ENCODE results near the gene SYT10.
A peak's percentile ranks its signal among the peaks of the same experiment; 100 is the strongest.

Gene SYT10

GRCh38 chr12:33438025-33438772 lies 1.4 kb downstream of the SYT10 start:
- Histone ChIP-seq H3K27ac (ENCODE audit: low read depth, low read length) (no peak overlapping the region), H2BK5ac (ENCODE audit: low read length) (no peak overlapping the region)
- no CpG with 5 or more reads among the region's 28 CpGs for WGBS (ENCODE audit: extremely low coverage, insufficient coverage, low lambda C conversion rate)

GRCh38 chr12:33437598-33437997 lies 2.0 kb downstream of the SYT10 start:
- no CpG with 5 or more reads among the region's 7 CpGs for WGBS (ENCODE audit: extremely low coverage, insufficient coverage, low lambda C conversion rate)
- H3K79me2 ChIP-seq (ENCODE audit: control insufficient read depth, insufficient read depth, low read length): no peaks in the 10 kb centered on the region
- DNase-seq: no peak
- no peak overlapping the region for H2BK15ac ChIP-seq (replicated peaks; ENCODE audit: low read depth)
- no peak overlapping the region for H3K4me2 ChIP-seq (ENCODE audit: low read length)
- no peak overlapping the region for H3K18ac ChIP-seq (ENCODE audit: low read length)
- no peak overlapping the region for H3K4me3 ChIP-seq (ENCODE audit: low read length)
- peaks cover 17% of the 10 kb centered on the region for H3K27me3 ChIP-seq (ENCODE audit: insufficient read depth, low read length, poor library complexity)
- no peaks in the 10 kb centered on the region for H3K4me1 ChIP-seq (ENCODE audit: control insufficient read depth, low read depth, low read length)
- no peak overlapping the region for H2BK5ac ChIP-seq (ENCODE audit: low read length)
- H3K79me1 ChIP-seq (ENCODE audit: low read length): no peaks in the 10 kb centered on the region
- no peak overlapping the region for H3K56ac ChIP-seq (ENCODE audit: low read length)
- no peaks in the 10 kb centered on the region for H3K36me3 ChIP-seq (ENCODE audit: control insufficient read depth, insufficient read depth, low read length)
- H2AK5ac ChIP-seq (ENCODE audit: low read length): no peak overlapping the region
- H4K5ac ChIP-seq (ENCODE audit: low read length): no peak overlapping the region
- no peak overlapping the region for H2BK120ac ChIP-seq (ENCODE audit: low read depth, low read length)
- H3K23ac ChIP-seq (ENCODE audit: low read length): no peak overlapping the region
- H3K9ac ChIP-seq (ENCODE audit: low read length): no peak overlapping the region
- H3K27ac ChIP-seq (ENCODE audit: low read depth, low read length): no peak overlapping the region
- no peak overlapping the region for H3K4ac ChIP-seq (ENCODE audit: low read depth, low read length)
- H4K8ac ChIP-seq (ENCODE audit: low read depth, low read length): no peak overlapping the region

More at GRCh38 chr12:33438025-33438772, 1.4 kb downstream of the SYT10 start:
- H3K79me2 ChIP-seq (ENCODE audit: control insufficient read depth, insufficient read depth, low read length): no peaks in the 10 kb centered on the region
- H3K4me2 ChIP-seq (ENCODE audit: low read length): peak overlapping the region; percentile 54
- H3K56ac ChIP-seq (ENCODE audit: low read length): no peak overlapping the region
- H4K5ac ChIP-seq (ENCODE audit: low read length): no peak overlapping the region
- H3K36me3 ChIP-seq (ENCODE audit: control insufficient read depth, insufficient read depth, low read length): no peaks in the 10 kb centered on the region
- H3K79me1 ChIP-seq (ENCODE audit: low read length): no peaks in the 10 kb centered on the region
- no peak overlapping the region for H3K4ac ChIP-seq (ENCODE audit: low read depth, low read length)
- H2BK15ac ChIP-seq (replicated peaks; ENCODE audit: low read depth): no peak overlapping the region
- peaks cover 17% of the 10 kb centered on the region for H3K27me3 ChIP-seq (ENCODE audit: insufficient read depth, low read length, poor library complexity)
- H3K23ac ChIP-seq (ENCODE audit: low read length): no peak overlapping the region
- H2BK120ac ChIP-seq (ENCODE audit: low read depth, low read length): no peak overlapping the region
- no peaks in the 10 kb centered on the region for H3K4me1 ChIP-seq (ENCODE audit: control insufficient read depth, low read depth, low read length)
- H3K4me3 ChIP-seq (ENCODE audit: low read length): peak overlapping the region; percentile 14
- no peak overlapping the region for H4K8ac ChIP-seq (ENCODE audit: low read depth, low read length)
- H3K9ac ChIP-seq (ENCODE audit: low read length): peak overlapping the region; percentile 6
- DNase-seq: peak; percentile 26
- H2AK5ac ChIP-seq (ENCODE audit: low read length): no peak overlapping the region
- H3K18ac ChIP-seq (ENCODE audit: low read length): no peak overlapping the region

- Histone ChIP-seq H2BK120ac (ENCODE audit: low read depth, low read length) (no peak overlapping the region), H3K36me3 (ENCODE audit: control insufficient read depth, insufficient read depth, low read length) (no peaks in the 10 kb centered on the region), H2BK15ac (replicated peaks; ENCODE audit: low read depth) (no peak overlapping the region), H3K23ac (ENCODE audit: low read length) (no peak overlapping the region), H3K79me2 (ENCODE audit: control insufficient read depth, insufficient read depth, low read length) (no peaks in the 10 kb centered on the region), H3K79me1 (ENCODE audit: low read length) (no peaks in the 10 kb centered on the region), H3K4me3 (ENCODE audit: low read length) (no peak overlapping the region), H4K5ac (ENCODE audit: low read length) (no peak overlapping the region), H3K9ac (ENCODE audit: low read length) (no peak overlapping the region), H3K56ac (ENCODE audit: low read length) (no peak overlapping the region), H2BK5ac (ENCODE audit: low read length) (no peak overlapping the region), H3K18ac (ENCODE audit: low read length) (no peak overlapping the region), H2AK5ac (ENCODE audit: low read length) (no peak overlapping the region), H3K4me1 (ENCODE audit: control insufficient read depth, low read depth, low read length) (no peaks in the 10 kb centered on the region), H3K4ac (ENCODE audit: low read depth, low read length) (no peak overlapping the region), H3K4me2 (ENCODE audit: low read length) (no peak overlapping the region), H3K27ac (ENCODE audit: low read depth, low read length) (no peak overlapping the region), H4K8ac (ENCODE audit: low read depth, low read length) (no peak overlapping the region), H3K27me3 (ENCODE audit: insufficient read depth, low read length, poor library complexity) (peaks cover 7% of the 10 kb centered on the region)
- no peak for DNase-seq
Measured at GRCh38 chr12:33432992-33433391, 6.6 kb downstream of the SYT10 start.

- Histone ChIP-seq H3K4me3 (ENCODE audit: low read length) (no peak overlapping the region), H3K4me2 (ENCODE audit: low read length) (no peak overlapping the region), H2BK15ac (replicated peaks; ENCODE audit: low read depth) (no peak overlapping the region), H3K56ac (ENCODE audit: low read length) (no peak overlapping the region), H3K4me1 (ENCODE audit: control insufficient read depth, low read depth, low read length) (no peaks in the 10 kb centered on the region), H3K79me1 (ENCODE audit: low read length) (no peaks in the 10 kb centered on the region), H3K27ac (ENCODE audit: low read depth, low read length) (no peak overlapping the region), H4K5ac (ENCODE audit: low read length) (no peak overlapping the region), H3K36me3 (ENCODE audit: control insufficient read depth, insufficient read depth, low read length) (no peaks in the 10 kb centered on the region), H4K8ac (ENCODE audit: low read depth, low read length) (no peak overlapping the region), H2BK120ac (ENCODE audit: low read depth, low read length) (no peak overlapping the region), H2AK5ac (ENCODE audit: low read length) (no peak overlapping the region), H3K18ac (ENCODE audit: low read length) (no peak overlapping the region), H3K9ac (ENCODE audit: low read length) (no peak overlapping the region), H3K4ac (ENCODE audit: low read depth, low read length) (no peak overlapping the region), H2BK5ac (ENCODE audit: low read length) (no peak overlapping the region), H3K23ac (ENCODE audit: low read length) (no peak overlapping the region), H3K79me2 (ENCODE audit: control insufficient read depth, insufficient read depth, low read length) (no peaks in the 10 kb centered on the region), H3K27me3 (ENCODE audit: insufficient read depth, low read length, poor library complexity) (no peaks in the 10 kb centered on the region)
- no CpG with 5 or more reads among the region's 1 CpG for WGBS (ENCODE audit: extremely low coverage, insufficient coverage, low lambda C conversion rate)
- no peak for DNase-seq
Measured at GRCh38 chr12:33431648-33432047, 8.0 kb downstream of the SYT10 start.

- H3K4me1 ChIP-seq (ENCODE audit: control insufficient read depth, low read depth, low read length): no peaks in the 10 kb centered on the region
- no peaks in the 10 kb centered on the region for H3K79me1 ChIP-seq (ENCODE audit: low read length)
- H3K56ac ChIP-seq (ENCODE audit: low read length): no peak overlapping the region
- H3K4me3 ChIP-seq (ENCODE audit: low read length): no peak overlapping the region
- H3K36me3 ChIP-seq (ENCODE audit: control insufficient read depth, insufficient read depth, low read length): no peaks in the 10 kb centered on the region
- 100% methylated on average over 1 of the region's 2 CpGs for WGBS (ENCODE audit: extremely low coverage, insufficient coverage, low lambda C conversion rate)
- H3K9ac ChIP-seq (ENCODE audit: low read length): no peak overlapping the region
- H3K27ac ChIP-seq (ENCODE audit: low read depth, low read length): no peak overlapping the region
- no peaks in the 10 kb centered on the region for H3K79me2 ChIP-seq (ENCODE audit: control insufficient read depth, insufficient read depth, low read length)
- no peak overlapping the region for H4K5ac ChIP-seq (ENCODE audit: low read length)
- H3K18ac ChIP-seq (ENCODE audit: low read length): no peak overlapping the region
- H3K4me2 ChIP-seq (ENCODE audit: low read length): no peak overlapping the region
- no peaks in the 10 kb centered on the region for H3K27me3 ChIP-seq (ENCODE audit: insufficient read depth, low read length, poor library complexity)
- DNase-seq: no peak
- H2BK5ac ChIP-seq (ENCODE audit: low read length): no peak overlapping the region
- no peak overlapping the region for H2BK15ac ChIP-seq (replicated peaks; ENCODE audit: low read depth)
- H2BK120ac ChIP-seq (ENCODE audit: low read depth, low read length): no peak overlapping the region
- no peak overlapping the region for H3K4ac ChIP-seq (ENCODE audit: low read depth, low read length)
- no peak overlapping the region for H3K23ac ChIP-seq (ENCODE audit: low read length)
- no peak overlapping the region for H4K8ac ChIP-seq (ENCODE audit: low read depth, low read length)
- no peak overlapping the region for H2AK5ac ChIP-seq (ENCODE audit: low read length)
Measured at GRCh38 chr12:33429468-33429867, 10.2 kb downstream of the SYT10 start.

- no peak overlapping the region for H3K9ac ChIP-seq (ENCODE audit: low read length)
- H2BK5ac ChIP-seq (ENCODE audit: low read length): no peak overlapping the region
- H2AK5ac ChIP-seq (ENCODE audit: low read length): no peak overlapping the region
- H3K4me1 ChIP-seq (ENCODE audit: control insufficient read depth, low read depth, low read length): no peaks in the 10 kb centered on the region
- H3K18ac ChIP-seq (ENCODE audit: low read length): no peak overlapping the region
- no peak overlapping the region for H4K8ac ChIP-seq (ENCODE audit: low read depth, low read length)
- no peak overlapping the region for H3K27ac ChIP-seq (ENCODE audit: low read depth, low read length)
- no peak overlapping the region for H3K4me3 ChIP-seq (ENCODE audit: low read length)
- H3K79me2 ChIP-seq (ENCODE audit: control insufficient read depth, insufficient read depth, low read length): no peaks in the 10 kb centered on the region
- no peak overlapping the region for H3K4ac ChIP-seq (ENCODE audit: low read depth, low read length)
- H3K4me2 ChIP-seq (ENCODE audit: low read length): no peak overlapping the region
- no peaks in the 10 kb centered on the region for H3K79me1 ChIP-seq (ENCODE audit: low read length)
- H3K27me3 ChIP-seq (ENCODE audit: insufficient read depth, low read length, poor library complexity): no peaks in the 10 kb centered on the region
- H4K5ac ChIP-seq (ENCODE audit: low read length): no peak overlapping the region
- H2BK120ac ChIP-seq (ENCODE audit: low read depth, low read length): no peak overlapping the region
- peak; percentile 85 for DNase-seq
- H3K36me3 ChIP-seq (ENCODE audit: control insufficient read depth, insufficient read depth, low read length): no peaks in the 10 kb centered on the region
- H3K56ac ChIP-seq (ENCODE audit: low read length): no peak overlapping the region
- WGBS (ENCODE audit: extremely low coverage, insufficient coverage, low lambda C conversion rate): no CpG with 5 or more reads among the region's 2 CpGs
- no peak overlapping the region for H2BK15ac ChIP-seq (replicated peaks; ENCODE audit: low read depth)
- no peak overlapping the region for H3K23ac ChIP-seq (ENCODE audit: low read length)
Measured at GRCh38 chr12:33427071-33427470, 12.5 kb downstream of the SYT10 start.
